ENCODE results near the gene CLEC11A.

DNA sequence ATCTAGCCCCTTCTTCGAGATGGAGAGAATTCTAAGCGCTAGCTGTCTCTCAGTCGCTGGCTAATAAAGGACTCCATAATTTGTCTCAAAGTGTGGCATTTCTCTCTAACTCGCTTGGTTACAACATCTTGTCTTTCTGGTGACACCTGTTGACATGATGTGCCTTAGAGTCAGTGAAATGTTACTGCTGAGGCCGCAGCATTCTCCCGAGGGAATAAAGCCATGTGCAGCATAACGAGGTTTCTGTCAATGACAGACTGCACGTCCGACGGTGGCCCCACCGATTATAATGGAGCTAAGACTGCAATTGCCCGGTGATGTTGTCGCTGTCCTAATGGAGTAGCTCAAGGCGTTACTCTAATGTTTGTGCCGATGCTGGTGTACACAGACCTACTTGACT, 26.8 kb downstream of the CLEC11A start:
- TF ChIP-seq, protein P1, sequence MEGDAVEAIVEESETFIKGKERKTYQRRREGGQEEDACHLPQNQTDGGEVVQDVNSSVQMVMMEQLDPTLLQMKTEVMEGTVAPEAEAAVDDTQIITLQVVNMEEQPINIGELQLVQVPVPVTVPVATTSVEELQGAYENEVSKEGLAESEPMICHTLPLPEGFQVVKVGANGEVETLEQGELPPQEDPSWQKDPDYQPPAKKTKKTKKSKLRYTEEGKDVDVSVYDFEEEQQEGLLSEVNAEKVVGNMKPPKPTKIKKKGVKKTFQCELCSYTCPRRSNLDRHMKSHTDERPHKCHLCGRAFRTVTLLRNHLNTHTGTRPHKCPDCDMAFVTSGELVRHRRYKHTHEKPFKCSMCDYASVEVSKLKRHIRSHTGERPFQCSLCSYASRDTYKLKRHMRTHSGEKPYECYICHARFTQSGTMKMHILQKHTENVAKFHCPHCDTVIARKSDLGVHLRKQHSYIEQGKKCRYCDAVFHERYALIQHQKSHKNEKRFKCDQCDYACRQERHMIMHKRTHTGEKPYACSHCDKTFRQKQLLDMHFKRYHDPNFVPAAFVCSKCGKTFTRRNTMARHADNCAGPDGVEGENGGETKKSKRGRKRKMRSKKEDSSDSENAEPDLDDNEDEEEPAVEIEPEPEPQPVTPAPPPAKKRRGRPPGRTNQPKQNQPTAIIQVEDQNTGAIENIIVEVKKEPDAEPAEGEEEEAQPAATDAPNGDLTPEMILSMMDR (IDR thresholded peaks at IDR 0.05; ENCODE audit: low read depth, low read length, poor library complexity, severe bottlenecking) = no peak
- TF ChIP-seq EZH2phosphoT487 (IDR thresholded peaks at IDR 0.05; ENCODE audit: borderline replicate concordance, low read length) = no peak
